Measurements from ENCODE around the gene YDJC. TPM values are rescaled to one million over a fixed set of nuclear protein-coding genes. Genes with fewer than 3 reads are reported as not detected.

Gene YDJC
- total and polyA plus RNA-seq, 2 experiments from 2014 or later = 24.1 to 44.5 TPM

- Histone ChIP-seq H3K9me3 (ENCODE audit: low read depth) (no peaks in the 10 kb centered on the region), H3K27me3 (no peaks in the 10 kb centered on the region), H3K9me2 (replicated peaks; ENCODE audit: insufficient read depth) (no peaks in the 10 kb centered on the region), H3K36me3 (replicated peaks; ENCODE audit: insufficient read depth, low read depth) (no peaks in the 10 kb centered on the region), H4K20me1 (ENCODE audit: insufficient read depth, poor library complexity, severe bottlenecking) (peaks cover 100% of the 10 kb centered on the region), H3K4me1 (ENCODE audit: insufficient read depth) (no peaks in the 10 kb centered on the region), H3K4me3 (no peak overlapping the region), H3K4me2 (no peak overlapping the region), H3K79me2 (peaks cover 100% of the 10 kb centered on the region), H2AFZ (no peak overlapping the region), H3K27ac (no peak overlapping the region)
- TF ChIP-seq EZH2phosphoT487 (IDR thresholded peaks at IDR 0.05; ENCODE audit: low read depth, severe bottlenecking, unreplicated experiment) (no peak), CTCF (IDR thresholded peaks at IDR 0.05; ENCODE audit: poor library complexity) (no peak), EZH2 (IDR thresholded peaks at IDR 0.05; ENCODE audit: borderline replicate concordance) (no peak)
- no peak for DNase-seq (ENCODE audit: low spot score)
- WGBS (ENCODE audit: low lambda C conversion rate, missing lambda C conversion rate) = 92% methylated on average over 8 of the region's 8 CpGs
Measured at GRCh38 chr22:21589396-21589795, 40.4 kb downstream of the YDJC start.

- no peaks in the 10 kb centered on the region for H3K9me3 ChIP-seq (ENCODE audit: low read depth)
- no peak for DNase-seq (ENCODE audit: low spot score)
- H3K9me2 ChIP-seq (replicated peaks; ENCODE audit: insufficient read depth) = no peaks in the 10 kb centered on the region
- H3K27ac ChIP-seq = no peak overlapping the region
- no peak for TF ChIP-seq EZH2 (IDR thresholded peaks at IDR 0.05; ENCODE audit: borderline replicate concordance)
- TF ChIP-seq CTCF (IDR thresholded peaks at IDR 0.05; ENCODE audit: poor library complexity) = no peak
- TF ChIP-seq EZH2phosphoT487 (IDR thresholded peaks at IDR 0.05; ENCODE audit: low read depth, severe bottlenecking, unreplicated experiment) = no peak
- peaks cover 100% of the 10 kb centered on the region for H3K79me2 ChIP-seq
- H3K36me3 ChIP-seq (replicated peaks; ENCODE audit: insufficient read depth, low read depth) = no peaks in the 10 kb centered on the region
- no peaks in the 10 kb centered on the region for H3K4me1 ChIP-seq (ENCODE audit: insufficient read depth)
- no peaks in the 10 kb centered on the region for H3K27me3 ChIP-seq
- H3K4me2 ChIP-seq = no peak overlapping the region
- no peak overlapping the region for H3K4me3 ChIP-seq
- WGBS (ENCODE audit: low lambda C conversion rate, missing lambda C conversion rate) = 89% methylated on average over 4 of the region's 4 CpGs
- no peak overlapping the region for H2AFZ ChIP-seq
- H4K20me1 ChIP-seq (ENCODE audit: insufficient read depth, poor library complexity, severe bottlenecking) = peaks cover 100% of the 10 kb centered on the region
Measured at GRCh38 chr22:21587803-21588611, 41.8 kb downstream of the YDJC start.

- TF ChIP-seq EZH2 (IDR thresholded peaks at IDR 0.05; ENCODE audit: borderline replicate concordance) (no peak), EZH2phosphoT487 (IDR thresholded peaks at IDR 0.05; ENCODE audit: low read depth, severe bottlenecking, unreplicated experiment) (no peak), CTCF (IDR thresholded peaks at IDR 0.05; ENCODE audit: poor library complexity) (no peak)
- Histone ChIP-seq H3K79me2 (peaks cover 100% of the 10 kb centered on the region), H3K27ac (no peak overlapping the region), H2AFZ (no peak overlapping the region), H3K4me1 (ENCODE audit: insufficient read depth) (no peaks in the 10 kb centered on the region), H3K27me3 (no peaks in the 10 kb centered on the region), H3K9me2 (replicated peaks; ENCODE audit: insufficient read depth) (no peaks in the 10 kb centered on the region), H4K20me1 (ENCODE audit: insufficient read depth, poor library complexity, severe bottlenecking) (peaks cover 100% of the 10 kb centered on the region), H3K9me3 (ENCODE audit: low read depth) (no peaks in the 10 kb centered on the region), H3K4me3 (no peak overlapping the region), H3K36me3 (replicated peaks; ENCODE audit: insufficient read depth, low read depth) (no peaks in the 10 kb centered on the region), H3K4me2 (no peak overlapping the region)
- DNase-seq (ENCODE audit: low spot score) = no peak
- 100% methylated on average over 2 of the region's 2 CpGs for WGBS (ENCODE audit: low lambda C conversion rate, missing lambda C conversion rate)
Measured at GRCh38 chr22:21585389-21585788, 44.4 kb downstream of the YDJC start.
